B cell (primary cell): ENCODE measurements around the gene MYOM1. TPM values are rescaled to one million over a fixed set of nuclear protein-coding genes. Genes with fewer than 3 reads are reported as not detected.

ENCODE experiments used
- ATAC-seq: fragments of 200-7000 bp; cut with Tn5 transposase; one replicate; pipeline ENCODE4 v1.10.0; 2021; ENCODE audit warnings: low read depth, mild to moderate bottlenecking, moderate number of reproducible peaks, moderate library complexity
- CTCF ChIA-PET: fragments of 350-600 bp; sonication (Branson Sonifier 250); formaldehyde crosslinking; loops from one replicate; lab custom pipeline; 2021; ENCODE audit warnings: antibody characterized with exemption, inconsistent platforms; lab: Charles Lee
- POLR2A ChIA-PET: fragments of 350-600 bp; sonication (Branson Sonifier 250); formaldehyde crosslinking; loops from one replicate; lab custom pipeline; 2021; ENCODE audit warnings: antibody characterized with exemption; lab: Charles Lee
- DNase-seq: peaks from one replicate; pipeline ENCODE4 v3.0.0; 2013
- H2AFZ ChIP-seq: 2 replicates; pipeline ENCODE4 v1.6.1; 2012; ENCODE audit warnings: mild to moderate bottlenecking, low read depth, low read length; ENCODE audit not compliant: insufficient read depth, poor library complexity, severe bottlenecking
- H3K27ac ChIP-seq, 2 donors: 1 replicate in 1 of 2; 2 replicates in 1 of 2; pipeline ENCODE4 v1.5.1; 2012 to 2013; ENCODE audit warnings: low read length in 2 of 2, mild to moderate bottlenecking in 2 of 2, moderate library complexity in 1 of 2
- H3K27me3 ChIP-seq, 4 experiments: fragments of 200-600 bp in 1 of 4; sonication (generic) in 1 of 4; replicated peaks in 1 of 4; 1 replicate in 2 of 4; 2 replicates in 2 of 4; pipeline versions ENCODE4 v1.6.1 to v1.7.0; 2013 to 2016; ENCODE audit warnings: low read length in 3 of 4, mild to moderate bottlenecking in 2 of 4, mixed read lengths in 1 of 4, moderate library complexity in 1 of 4; ENCODE audit not compliant: insufficient read depth in 4 of 4, control insufficient read depth in 3 of 4; ENCODE audit errors: control extremely low read depth in 1 of 4
- H3K36me3 ChIP-seq, 2 experiments: replicated peaks in 1 of 2; 1 replicate in 1 of 2; 2 replicates in 1 of 2; pipeline versions ENCODE4 v1.6.1 to v1.7.1; 2013; ENCODE audit warnings: low read length in 1 of 2; ENCODE audit not compliant: insufficient read depth in 2 of 2, control insufficient read depth in 1 of 2; ENCODE audit errors: control extremely low read depth in 1 of 2, extremely low read depth in 1 of 2
- H3K4me1 ChIP-seq, 2 donors: fragments of 200-600 bp in 1 of 2; sonication (generic) in 1 of 2; 1 replicate in 1 of 2; 2 replicates in 1 of 2; pipeline versions ENCODE4 v1.5.1 to v1.6.1; 2013 to 2017; ENCODE audit warnings: low read length in 2 of 2; ENCODE audit not compliant: control insufficient read depth in 2 of 2, insufficient read depth in 2 of 2
- H3K4me2 ChIP-seq: replicated peaks from 2 replicates; pipeline ENCODE3; 2012; ENCODE audit warnings: mild to moderate bottlenecking, low read depth, low read length; ENCODE audit not compliant: poor library complexity, severe bottlenecking
- H3K4me3 ChIP-seq, 5 experiments: fragments of 200-600 bp in 1 of 5; sonication (generic) in 1 of 5; 1 replicate in 3 of 5; 2 replicates in 2 of 5; pipeline versions ENCODE4 v1.5.1 to v1.7.0; 2011 to 2016; ENCODE audit warnings: low read length in 4 of 5, mild to moderate bottlenecking in 4 of 5, low read depth in 2 of 5, control low read depth in 1 of 5, moderate library complexity in 1 of 5; ENCODE audit not compliant: insufficient read depth in 1 of 5; ENCODE audit errors: control extremely low read depth in 1 of 5, extremely low read depth in 1 of 5
- H3K79me2 ChIP-seq: fragments of 200-600 bp; sonication (generic); one replicate; pipeline ENCODE4 v1.6.0; 2016; ENCODE audit warnings: low read length; ENCODE audit not compliant: control insufficient read depth, insufficient read depth
- H3K9ac ChIP-seq: fragments of 200-600 bp; sonication (generic); 2 replicates; pipeline ENCODE4 v1.6.1; 2017; ENCODE audit warnings: mild to moderate bottlenecking, low read length, moderate library complexity
- H3K9me3 ChIP-seq, 3 donors: one replicate each; pipeline versions ENCODE4 v1.6.1 to v1.7.1; 2013; ENCODE audit warnings: low read length in 2 of 3; ENCODE audit not compliant: control insufficient read depth in 2 of 3, insufficient read depth in 1 of 3; ENCODE audit errors: control extremely low read depth in 1 of 3
- H4K20me1 ChIP-seq: 2 replicates; pipeline ENCODE4 v1.6.0; 2012; ENCODE audit warnings: mild to moderate bottlenecking, low read length; ENCODE audit not compliant: insufficient read depth, control insufficient read depth, poor library complexity, severe bottlenecking
- H3K27ac Mint-ChIP-seq: one replicate; pipeline ENCODE4 v1.8.0; 2021; ENCODE audit warnings: mixed read lengths
- H3K27me3 Mint-ChIP-seq: one replicate; pipeline ENCODE4 v1.8.0; 2021; ENCODE audit warnings: mixed read lengths
- H3K4me1 Mint-ChIP-seq: one replicate; pipeline ENCODE4 v1.8.0; 2021; ENCODE audit warnings: mixed read lengths
- H3K4me3 Mint-ChIP-seq: one replicate; pipeline ENCODE4 v1.8.0; 2021; ENCODE audit warnings: mixed read lengths
- H3K9me3 Mint-ChIP-seq: one replicate; pipeline ENCODE4 v1.8.0; 2022; ENCODE audit warnings: mixed read lengths; ENCODE audit not compliant: insufficient read depth
- EZH2 ChIP-seq: IDR thresholded peaks from 2 replicates; pipeline ENCODE4 v1.6.1; 2012; ENCODE audit warnings: borderline replicate concordance, low read depth, mild to moderate bottlenecking, moderate library complexity, low read length; ENCODE audit not compliant: insufficient read depth, poor library complexity, severe bottlenecking
- WGBS: methylation state at CpG from one replicate; pipeline ENCODE4 v1.1.5; 2013; ENCODE audit warnings: missing lambda C conversion rate; ENCODE audit not compliant: insufficient coverage; 5-methylcytosine and 5-hydroxymethylcytosine counted together
- intact Hi-C: fragments of 100-400 bp; cut with micrococcal nuclease; formaldehyde crosslinking; loops from one replicate; pipeline ENCODE4 v1.10.0; 2022
- polyA plus RNA-seq: library from polyadenylated mRNA; depleted of rRNA; stranded (reverse); fragments of >200 nt; gene quantifications from 2 replicates; pipeline ENCODE4 v1.2.3, GENCODE V29; 2012
- total RNA-seq, 2 donors: library from RNA; stranded (reverse); fragments of 120-200 nt in 1 of 2; gene quantifications; 1 replicate in 1 of 2; 2 replicates in 1 of 2; pipeline versions ENCODE4 v1.2.3 to v1.2.4, GENCODE V29; 2013 to 2022
- TF ChIP-seq, protein P1 (sequence below): fragments of 200-600 bp; IDR thresholded peaks from one replicate; pipeline ENCODE4 v1.8.0; 2022; ENCODE audit warnings: antibody characterized with exemption, mild to moderate bottlenecking

The MYOM1 gene
- total and polyA plus RNA-seq, 2 donors (not counting 1 experiment from before 2014, with no cell fraction given) = 1.5 to 12.8 TPM

GRCh38 chr18:3211236-3211992 is 8.4 kb downstream of the MYOM1 start:
- Histone ChIP-seq H2AFZ (no peak overlapping the region), H3K9ac (no peak overlapping the region), H3K79me2 (no peaks in the 10 kb centered on the region), H4K20me1 (no peaks in the 10 kb centered on the region), H3K4me2 (no peak overlapping the region), H3K4me1 (no peaks in the 10 kb centered on the region), H3K27ac (no peak overlapping the region), H3K27me3 (no peaks in the 10 kb centered on the region), H3K4me3 (no peak overlapping the region), H3K9me3 (no peaks in the 10 kb centered on the region), H3K36me3 (peaks cover 0 to under 1% of the 10 kb centered on the region in 2 experiments)
- Mint-ChIP-seq H3K4me1 (no peaks in the 10 kb centered on the region), H3K4me3 (no peak overlapping the region), H3K27ac (no peak overlapping the region), H3K9me3 (no peaks in the 10 kb centered on the region), H3K27me3 (no peaks in the 10 kb centered on the region)
- intact Hi-C loops = no loop called here
- no peak for DNase-seq
- TF ChIP-seq, protein P1, sequence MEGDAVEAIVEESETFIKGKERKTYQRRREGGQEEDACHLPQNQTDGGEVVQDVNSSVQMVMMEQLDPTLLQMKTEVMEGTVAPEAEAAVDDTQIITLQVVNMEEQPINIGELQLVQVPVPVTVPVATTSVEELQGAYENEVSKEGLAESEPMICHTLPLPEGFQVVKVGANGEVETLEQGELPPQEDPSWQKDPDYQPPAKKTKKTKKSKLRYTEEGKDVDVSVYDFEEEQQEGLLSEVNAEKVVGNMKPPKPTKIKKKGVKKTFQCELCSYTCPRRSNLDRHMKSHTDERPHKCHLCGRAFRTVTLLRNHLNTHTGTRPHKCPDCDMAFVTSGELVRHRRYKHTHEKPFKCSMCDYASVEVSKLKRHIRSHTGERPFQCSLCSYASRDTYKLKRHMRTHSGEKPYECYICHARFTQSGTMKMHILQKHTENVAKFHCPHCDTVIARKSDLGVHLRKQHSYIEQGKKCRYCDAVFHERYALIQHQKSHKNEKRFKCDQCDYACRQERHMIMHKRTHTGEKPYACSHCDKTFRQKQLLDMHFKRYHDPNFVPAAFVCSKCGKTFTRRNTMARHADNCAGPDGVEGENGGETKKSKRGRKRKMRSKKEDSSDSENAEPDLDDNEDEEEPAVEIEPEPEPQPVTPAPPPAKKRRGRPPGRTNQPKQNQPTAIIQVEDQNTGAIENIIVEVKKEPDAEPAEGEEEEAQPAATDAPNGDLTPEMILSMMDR = no peak
- no peak for TF ChIP-seq EZH2
- ChIA-PET CTCF (interaction anchor here (0.9 to 1.3 kb wide), 2 partner anchors 30 to 60 kb away, joined by 3 read pairs; no protein-coding TSS in a partner anchor), POLR2A (no interaction called here)
- ATAC-seq = no peak
- 89% methylated on average over 2 of the region's 5 CpGs for WGBS

GRCh38 chr18:3209859-3210569 is 9.8 kb downstream of the MYOM1 start:
- no peak overlapping the region for H3K4me3 Mint-ChIP-seq
- Histone ChIP-seq H4K20me1 (no peaks in the 10 kb centered on the region), H3K27me3 (no peaks in the 10 kb centered on the region), H3K36me3 (peaks cover 0 to 1% of the 10 kb centered on the region in 2 experiments), H3K4me3 (no peak overlapping the region), H2AFZ (no peak overlapping the region), H3K9ac (no peak overlapping the region), H3K4me1 (no peaks in the 10 kb centered on the region), H3K27ac (no peak overlapping the region), H3K79me2 (no peaks in the 10 kb centered on the region), H3K9me3 (peaks cover 0 to 2% (median 0%) of the 10 kb centered on the region in 3 donors), H3K4me2 (no peak overlapping the region)
- peaks cover 5% of the 10 kb centered on the region for H3K9me3 Mint-ChIP-seq
- no peaks in the 10 kb centered on the region for H3K4me1 Mint-ChIP-seq
- WGBS = 80% methylated on average over 1 of the region's 4 CpGs
- H3K27me3 Mint-ChIP-seq = no peaks in the 10 kb centered on the region
- ChIA-PET CTCF (no interaction called here), POLR2A (no interaction called here)
- intact Hi-C loops = no loop called here
- no peak overlapping the region for H3K27ac Mint-ChIP-seq
- TF ChIP-seq EZH2 = no peak
- TF ChIP-seq, protein P1 = no peak
- ATAC-seq (no peak), DNase-seq (no peak)
